ENCODE measurements around the gene ZNF70.
A peak's percentile ranks its signal among the peaks of the same experiment; 100 is the strongest.

The ZNF70 gene

GRCh38 chr22:23755711-23756110 is 4.8 kb upstream of the ZNF70 start:
- DNase-seq, result no peak

- DNase-seq, result peak; percentile 9 to 75
Observed at GRCh38 chr22:23754980-23755636, 4.2 kb upstream of the ZNF70 start.

GRCh38 chr22:23754220-23754919 is 3.5 kb upstream of the ZNF70 start, which contains the start of gene VPREB3:
Gene VPREB3 (minus strand): TSS chr22:23754425. CDS start chr22:23754363, 62 bp downstream.
- DNase-seq, result no peak

- DNase-seq, result no peak
Observed at GRCh38 chr22:23753385-23753784, 2.5 kb upstream of the ZNF70 start.

- no peak for DNase-seq
Observed at GRCh38 chr22:23752750-23753149, 1.8 kb upstream of the ZNF70 start.

GRCh38 chr22:23752090-23752691 is 1.3 kb upstream of the ZNF70 start:
- no peak for DNase-seq

- DNase-seq, result no peak
Observed at GRCh38 chr22:23751441-23751996, 607 bp upstream of the ZNF70 start.

GRCh38 chr22:23750367-23750713 is 572 bp downstream of the ZNF70 start:
- no peak for DNase-seq

- DNase-seq, result no peak
Observed at GRCh38 chr22:23749841-23750301, 1.0 kb downstream of the ZNF70 start.

- DNase-seq, result no peak
Observed at GRCh38 chr22:23745791-23746190, 5.1 kb downstream of the ZNF70 start.

GRCh38 chr22:23744485-23744884 is 6.4 kb downstream of the ZNF70 start:
- no peak for DNase-seq

GRCh38 chr22:23744001-23744400 is 6.9 kb downstream of the ZNF70 start:
- DNase-seq, result no peak

GRCh38 chr22:23743303-23743705 is 7.6 kb downstream of the ZNF70 start:
- DNase-seq, result peak in 1 of 2 donors; percentile 52

GRCh38 chr22:23742505-23743264 is 8.2 kb downstream of the ZNF70 start:
- DNase-seq, result no peak

GRCh38 chr22:23737696-23738095 is 13.2 kb downstream of the ZNF70 start:
- DNase-seq, result no peak

- peak in 1 of 2 donors; percentile 9 for DNase-seq
Observed at GRCh38 chr22:23728108-23728507, 22.8 kb downstream of the ZNF70 start.

- no peak for DNase-seq
Observed at GRCh38 chr22:23722724-23723123, 28.2 kb downstream of the ZNF70 start.

GRCh38 chr22:23722160-23722559 is 28.8 kb downstream of the ZNF70 start:
- no peak for DNase-seq

- DNase-seq, result no peak
Observed at GRCh38 chr22:23720855-23721254, 30.1 kb downstream of the ZNF70 start.

GRCh38 chr22:23718371-23719165 is 32.3 kb downstream of the ZNF70 start:
- no peak for DNase-seq

GRCh38 chr22:23716811-23717801 is 33.8 kb downstream of the ZNF70 start:
- DNase-seq, result peak; percentile 79 to 84
